Measurements from ENCODE around the gene SLC6A12.

The SLC6A12 gene

DNA sequence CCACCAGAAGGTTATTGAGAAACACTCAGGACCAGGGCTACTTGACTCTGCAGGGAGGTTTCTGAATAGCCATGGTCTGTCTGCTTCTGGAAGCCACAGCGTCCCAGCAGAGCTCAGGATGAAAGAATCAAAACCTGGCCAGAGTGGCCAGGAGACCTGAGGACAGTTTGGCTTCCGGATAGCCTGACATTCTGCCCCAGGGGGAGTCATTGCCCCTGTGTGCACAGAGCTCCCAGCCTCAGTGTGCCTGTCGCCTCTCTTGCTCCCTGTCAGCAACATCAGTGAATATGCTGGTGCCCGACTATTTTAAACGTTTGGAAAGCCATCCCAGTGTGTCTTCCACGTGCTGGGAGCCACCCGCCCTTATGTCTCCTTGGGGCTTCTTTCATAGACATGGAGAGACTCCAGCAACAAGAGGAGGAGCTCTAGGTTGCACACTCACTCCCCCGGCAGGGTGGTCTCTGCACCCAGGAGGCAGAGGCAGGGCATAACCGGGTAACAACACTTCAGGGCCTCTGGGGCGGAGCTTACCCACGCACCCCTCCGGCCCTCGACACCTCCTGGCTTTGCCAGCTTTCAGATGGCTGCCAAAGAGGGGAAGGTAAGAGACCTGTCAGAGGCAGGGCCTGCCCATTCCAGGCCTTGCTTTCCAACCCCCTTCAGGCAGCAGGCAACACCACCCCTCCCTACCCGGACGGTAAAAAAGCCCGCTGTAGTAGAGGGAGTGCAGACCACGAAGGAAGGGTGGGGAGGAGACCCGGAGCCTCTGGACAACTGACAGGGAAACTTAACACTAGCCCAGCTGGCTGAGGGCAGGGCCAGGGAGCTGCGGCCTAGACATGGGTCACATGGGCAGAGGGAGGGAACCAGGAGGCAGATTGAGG, 19.0 kb upstream of the SLC6A12 start:
- no peak for DNase-seq (ENCODE audit: extremely low spot score)
- POLR2A ChIA-PET = no interaction called here
- TF ChIP-seq CTCF (IDR thresholded peaks at IDR 0.05; ENCODE audit: control extremely low read depth, extremely low read depth, low read depth, missing control alignments) = no peak
- CTCF ChIA-PET = interaction anchor here (0.9 to 4.9 kb wide), 2 partner anchors 10 to 14 kb away, joined by 3 to 24 read pairs; no protein-coding TSS in a partner anchor

- DNase-seq (ENCODE audit: extremely low spot score) = no peak
- ChIA-PET CTCF (interaction anchor here (1.0 to 4.9 kb wide), 3 partner anchors 12 to 18 kb away, joined by 3 to 24 read pairs (median 3); no protein-coding TSS in a partner anchor), POLR2A (no interaction called here)
Measured at GRCh38 chr12:230925-231671, 17.1 kb upstream of the SLC6A12 start.

DNA sequence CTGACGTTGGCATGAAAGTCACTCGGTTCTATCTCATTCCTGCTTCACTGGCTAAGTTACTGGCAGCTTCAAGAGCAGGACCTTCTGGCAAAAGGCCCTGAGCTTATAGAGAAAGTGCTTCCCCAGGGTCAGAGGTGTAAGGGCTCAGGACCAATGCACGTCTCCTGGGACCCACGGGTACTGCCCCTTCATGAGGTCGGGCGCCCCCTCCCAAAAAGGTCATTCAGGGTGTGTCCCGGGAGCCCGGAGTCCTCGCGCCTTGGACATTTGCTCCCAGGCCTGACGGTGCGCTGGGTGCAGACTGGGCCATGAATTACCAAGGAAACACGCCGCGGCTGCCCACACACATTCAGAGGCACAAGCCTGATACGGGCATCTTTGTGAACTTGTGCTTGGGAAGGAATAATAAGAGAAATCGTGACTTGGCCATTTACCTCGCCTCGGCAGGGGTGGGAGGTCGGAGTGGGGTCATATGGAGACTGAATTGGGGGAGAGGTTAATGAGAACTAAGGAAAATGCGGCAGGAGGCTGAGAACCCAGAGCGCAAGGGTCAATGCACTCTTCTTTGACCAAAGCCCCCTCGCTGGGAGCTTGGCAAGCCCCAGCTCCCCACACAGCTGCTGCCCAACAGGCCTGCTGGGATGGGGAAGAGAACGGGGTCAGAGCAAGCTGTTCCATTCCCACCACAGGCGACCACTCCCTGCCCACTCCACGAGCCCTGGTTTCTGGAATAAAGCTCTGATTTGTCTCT, 15.7 kb upstream of the SLC6A12 start:
- ChIA-PET CTCF (interaction anchor here (4.9 kb wide), 1 partner anchor 10 kb away, joined by 24 read pairs; no protein-coding TSS in a partner anchor), POLR2A (no interaction called here)
- no peak for DNase-seq (ENCODE audit: extremely low spot score)
- TF ChIP-seq CTCF (IDR thresholded peaks at IDR 0.05; ENCODE audit: control extremely low read depth, extremely low read depth, low read depth, missing control alignments) = no peak

More at GRCh38 chr12:230925-231671, 17.1 kb upstream of the SLC6A12 start:
- TF ChIP-seq CTCF (IDR thresholded peaks at IDR 0.05; ENCODE audit: control extremely low read depth, extremely low read depth, low read depth, missing control alignments) = no peak

- no peak for TF ChIP-seq CTCF (IDR thresholded peaks at IDR 0.05; ENCODE audit: control extremely low read depth, extremely low read depth, low read depth, missing control alignments)
- ChIA-PET POLR2A (no interaction called here), CTCF (interaction anchor here (0.9 to 1.2 kb wide), 2 partner anchors 9 to 18 kb away, joined by 3 to 6 read pairs; no protein-coding TSS in a partner anchor)
- DNase-seq (ENCODE audit: extremely low spot score) = no peak
Measured at GRCh38 chr12:228846-229200, 14.9 kb upstream of the SLC6A12 start.

DNA sequence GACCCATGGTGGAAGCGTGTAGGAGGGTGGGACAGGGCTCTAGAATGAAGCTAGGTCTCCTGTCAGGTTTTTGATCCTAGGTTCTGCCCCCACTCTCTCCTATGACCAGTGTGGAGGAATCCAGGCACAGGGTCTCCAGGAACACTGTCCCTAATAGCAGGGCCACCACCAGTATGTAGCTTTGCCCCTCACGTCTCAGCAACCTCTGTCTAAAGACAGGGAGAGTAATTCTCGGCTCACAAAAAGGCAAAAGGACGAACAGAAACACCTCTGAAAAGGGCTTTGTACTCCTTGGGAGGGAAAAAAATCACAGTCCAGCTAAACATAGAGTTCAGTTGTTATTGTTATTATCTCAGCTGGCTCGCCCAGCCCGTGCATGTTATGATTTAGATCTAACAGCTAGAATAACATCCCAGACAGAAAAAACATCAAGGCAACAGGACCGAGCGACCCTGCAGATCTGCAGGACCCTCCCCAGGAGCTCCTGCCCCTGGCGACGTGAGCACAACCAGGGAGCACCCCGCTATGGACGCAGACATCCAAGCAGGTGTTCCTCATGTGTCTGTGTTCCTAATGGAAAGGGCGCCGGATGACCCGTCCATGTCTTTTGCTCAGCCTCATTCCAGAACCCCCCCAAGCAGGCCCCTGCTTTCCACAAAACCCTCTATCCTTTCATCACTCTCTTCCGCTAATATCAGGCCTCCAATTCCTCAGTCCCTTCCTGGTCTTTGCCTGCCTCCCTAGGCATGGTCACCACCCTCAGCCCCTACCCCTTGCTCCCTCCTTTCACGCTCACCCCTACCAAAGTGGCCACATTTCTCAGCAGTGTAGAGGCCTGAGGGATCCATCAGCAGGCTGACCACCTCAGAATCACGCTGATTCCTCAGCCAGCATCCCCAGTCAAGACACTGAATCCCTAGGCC, 14.2 kb upstream of the SLC6A12 start:
- DNase-seq (ENCODE audit: extremely low spot score) = no peak
- ChIA-PET POLR2A (no interaction called here), CTCF (interaction anchor here (0.9 to 1.2 kb wide), 2 partner anchors 8 to 17 kb away, joined by 3 to 6 read pairs; no protein-coding TSS in a partner anchor)
- TF ChIP-seq CTCF (IDR thresholded peaks at IDR 0.05; ENCODE audit: control extremely low read depth, extremely low read depth, low read depth, missing control alignments) = no peak
